ENCODE results near the gene KCNA4.
"Not testable (repeated sequence)": the region's sequence is repeated elsewhere in the genome, so short reads cannot be mapped to it uniquely, and the experiment has no call there.

KCNA4 gene

DNA sequence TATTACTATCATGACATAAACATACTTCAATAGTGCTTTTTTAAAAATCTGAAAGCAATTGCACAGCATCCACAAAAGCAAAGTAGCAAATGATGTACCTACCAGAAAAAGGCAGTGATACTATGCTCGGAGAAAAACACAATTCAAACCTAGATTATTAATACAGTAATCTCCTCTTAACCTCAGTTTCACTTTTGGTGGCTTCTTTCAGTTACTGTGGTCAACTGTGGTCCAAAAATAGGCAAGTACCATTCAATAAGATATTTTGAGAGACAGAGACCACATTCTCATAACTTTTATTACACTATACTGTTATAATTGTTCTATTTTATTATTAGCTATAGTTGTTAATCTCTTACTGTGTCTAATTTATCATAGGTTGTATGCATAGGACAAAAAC, 20.8 kb downstream of the KCNA4 start:
- no peak for DNase-seq

DNA sequence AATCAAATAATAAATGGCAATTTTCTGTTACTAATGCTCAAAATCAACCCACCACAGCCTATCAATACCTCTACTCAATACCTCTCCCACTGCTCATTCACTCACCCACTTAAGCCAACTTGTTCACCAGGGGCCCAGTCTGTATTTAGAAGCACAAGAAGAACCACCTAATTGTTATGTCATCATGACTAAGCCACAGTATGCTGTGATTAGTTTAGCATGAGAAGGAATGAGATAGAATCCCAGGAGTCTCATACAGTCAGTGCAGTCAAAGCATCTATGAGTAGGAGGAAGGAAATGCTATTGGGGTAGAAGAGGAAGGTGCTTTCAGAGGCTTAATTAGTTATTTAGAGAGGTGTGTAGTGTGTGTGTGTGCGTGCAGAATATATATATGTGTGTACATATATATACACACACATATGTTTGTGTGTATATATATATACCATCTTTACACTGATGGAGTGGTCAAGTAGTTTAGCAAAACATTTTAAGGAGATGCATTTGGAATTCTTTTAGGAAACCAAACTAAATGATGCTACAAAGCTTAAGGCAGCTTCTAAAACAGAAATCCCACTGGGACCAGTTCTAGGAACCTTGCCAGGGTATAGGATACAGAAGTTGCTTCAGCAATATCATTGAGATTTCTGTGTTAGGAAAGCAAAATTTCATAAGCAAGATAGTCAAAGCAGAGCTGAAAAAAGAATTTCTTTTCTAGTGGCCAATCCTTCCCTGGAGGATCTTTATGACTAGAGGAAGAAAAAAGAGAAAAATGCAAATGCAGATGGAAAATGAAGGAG, 27.5 kb downstream of the KCNA4 start:
- no peak for DNase-seq

DNA sequence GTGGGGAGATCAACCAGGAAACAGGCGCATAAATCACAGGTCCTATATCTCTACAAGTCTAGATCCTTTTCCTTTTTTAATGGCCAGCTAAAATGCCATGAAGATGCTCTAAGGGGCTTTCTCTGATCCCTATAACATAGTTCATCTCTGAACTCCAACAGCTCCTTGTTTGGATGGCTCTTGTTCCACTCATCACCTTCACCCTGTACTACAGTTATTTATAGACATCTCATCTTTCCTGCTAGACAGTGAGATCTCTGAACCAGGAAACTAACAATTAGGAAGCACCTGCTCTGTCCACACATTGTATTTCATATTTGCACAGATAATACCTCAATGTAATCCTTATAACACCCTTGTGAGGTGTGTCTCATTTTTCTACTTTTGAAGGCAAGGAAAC, 31.6 kb downstream of the KCNA4 start:
- peak; percentile 4 for DNase-seq

DNA sequence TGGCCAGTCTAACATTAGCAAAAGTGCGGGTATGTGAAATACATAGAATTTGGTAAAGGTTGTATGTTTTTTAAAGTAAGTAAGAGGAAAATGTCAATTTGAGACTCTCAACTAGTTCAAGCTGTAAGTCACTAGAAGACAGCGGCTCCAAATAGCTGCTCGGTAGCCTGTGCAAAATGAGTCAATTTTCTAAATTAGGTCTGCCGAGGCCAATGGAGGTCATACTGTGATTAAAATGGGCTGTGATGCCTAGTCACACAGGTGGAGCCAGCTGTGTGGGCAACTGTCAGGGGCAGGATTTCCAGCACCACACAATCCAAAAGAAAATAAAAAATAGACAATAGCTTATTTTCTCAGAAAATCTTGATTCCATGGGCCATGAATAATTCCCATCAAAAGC, 32.3 kb downstream of the KCNA4 start:
- peak; percentile 32 for DNase-seq

DNA sequence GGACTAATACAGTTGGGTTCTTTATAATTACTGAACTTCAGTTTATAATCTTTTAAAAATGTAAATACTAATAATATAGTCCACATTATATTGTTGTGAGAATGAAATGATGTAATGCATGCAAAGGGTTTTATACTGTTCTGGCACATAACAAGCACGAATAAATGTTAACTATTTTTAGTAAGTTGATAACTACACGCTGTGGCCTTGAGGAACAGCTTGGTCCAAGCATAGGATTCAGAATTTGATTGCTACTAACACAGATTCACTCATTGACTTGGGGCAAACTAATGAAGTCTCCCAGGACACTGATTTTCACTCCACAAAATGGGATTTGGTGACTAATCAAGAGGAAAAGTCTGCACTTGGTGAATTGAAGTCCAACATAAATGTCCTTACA, 38.3 kb downstream of the KCNA4 start:
- DNase-seq = no peak

DNA sequence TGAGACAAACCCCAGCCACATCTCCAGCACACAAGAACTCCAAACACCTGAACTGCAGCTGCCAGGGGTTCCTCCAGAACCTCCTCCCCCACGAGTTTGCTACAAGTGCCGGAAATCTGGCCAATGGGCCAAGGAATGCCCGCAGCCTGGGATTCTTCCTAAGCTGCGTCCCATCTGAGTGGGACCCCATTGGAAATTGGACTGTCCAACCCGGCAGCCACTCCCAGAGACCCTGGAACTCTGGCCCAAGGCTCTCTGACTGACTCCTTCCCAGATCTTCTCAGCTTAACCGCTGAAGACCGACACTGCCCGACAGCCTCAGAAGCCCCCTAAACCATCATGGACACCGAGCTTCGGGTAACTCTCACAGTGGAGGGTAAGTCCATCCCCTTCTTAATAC, 41.2 kb downstream of the KCNA4 start:
- DNase-seq = not testable (repeated sequence)

DNA sequence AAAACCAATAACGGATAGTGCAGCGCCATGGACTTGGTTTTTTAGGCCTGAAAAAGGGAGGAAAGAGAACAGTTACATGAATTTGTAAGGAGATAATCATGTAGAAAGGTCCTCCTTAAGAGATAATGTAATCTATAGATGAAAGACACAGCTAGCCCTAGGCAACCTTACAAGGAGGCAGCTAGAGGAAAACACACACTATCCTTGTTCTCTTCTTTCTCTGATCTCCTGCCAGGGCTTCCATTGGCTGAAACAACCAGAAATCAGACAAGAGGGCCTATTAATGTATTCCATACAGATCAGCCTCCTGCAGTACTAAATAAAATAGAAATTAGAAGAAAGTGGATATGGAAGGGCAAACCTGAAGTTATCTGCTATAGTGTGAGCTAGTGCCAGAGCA, 53.0 kb downstream of the KCNA4 start:
- DNase-seq = no peak

DNA sequence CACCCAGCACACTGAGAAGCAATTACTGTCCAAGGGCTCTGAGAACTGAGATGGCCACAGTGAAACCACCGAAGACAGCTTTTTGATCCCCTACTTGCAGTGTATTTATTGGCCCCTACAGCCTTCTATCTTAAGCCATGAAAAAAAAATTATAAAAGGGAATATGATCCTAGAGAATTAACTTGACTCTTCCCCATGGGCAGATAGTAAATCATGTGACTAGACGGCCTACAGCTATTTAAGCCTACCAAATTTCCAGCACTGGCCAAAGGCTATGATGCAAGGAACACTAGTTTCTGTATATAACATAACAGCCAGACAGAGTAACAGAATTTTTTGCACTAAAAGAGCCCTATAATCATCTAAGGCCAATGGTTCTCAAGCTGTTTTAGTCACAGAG, 53.8 kb downstream of the KCNA4 start:
- no peak for DNase-seq

DNA sequence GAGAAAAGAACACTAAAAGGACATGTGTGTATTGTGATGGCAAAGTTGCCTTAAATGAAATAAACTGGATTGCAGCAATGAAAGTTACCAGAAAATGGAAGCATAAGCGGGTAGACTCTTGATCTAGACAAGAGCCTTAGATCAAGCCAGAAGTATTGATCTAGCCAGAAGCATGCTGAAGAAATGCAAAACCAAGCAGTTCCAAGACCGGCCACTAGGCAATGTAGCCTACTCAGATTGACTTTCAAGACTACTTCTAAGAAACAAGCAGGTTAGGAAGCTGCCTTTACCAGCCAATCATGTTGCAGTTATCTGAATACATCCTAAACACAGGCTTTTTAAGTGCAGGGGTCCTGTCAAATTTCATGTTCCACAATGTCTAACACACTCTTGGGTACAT, 54.6 kb downstream of the KCNA4 start:
- peak; percentile 61 for DNase-seq

Measured in NCI-H82 (cell line).